DMS 273 treated with DMSO at 0.1 percent for 48 hours (cell line): Measurements from ENCODE around the gene HTR2C.
"Not testable (repeated sequence)": the region's sequence is repeated elsewhere in the genome, so short reads cannot be mapped to it uniquely, and the experiment has no call there.

ENCODE experiments used
- DNase-seq: peaks from one replicate; lab custom pipeline; 2025; lab: John Stamatoyannopoulos, UW

The HTR2C gene

DNA sequence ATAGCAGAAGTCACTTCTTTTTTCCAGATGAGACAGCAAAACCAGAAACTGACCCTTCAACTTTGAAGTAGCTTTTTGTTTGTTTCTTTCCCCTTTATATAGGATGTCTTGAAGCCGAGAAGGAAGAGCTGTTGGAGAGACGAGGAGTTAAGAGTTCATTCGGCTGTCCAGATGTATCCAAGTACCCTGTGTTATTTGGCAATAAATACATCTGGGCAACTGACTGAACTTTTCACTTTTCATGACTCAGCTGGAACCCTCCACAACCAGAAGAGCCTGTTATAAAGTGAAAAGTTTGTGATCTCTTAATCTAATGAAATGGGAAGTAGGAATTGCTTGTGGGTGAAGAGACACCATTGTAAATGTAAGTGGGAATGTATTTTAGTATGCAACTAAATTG lies 131.2 kb downstream of the HTR2C start:
- no peak for DNase-seq

DNA sequence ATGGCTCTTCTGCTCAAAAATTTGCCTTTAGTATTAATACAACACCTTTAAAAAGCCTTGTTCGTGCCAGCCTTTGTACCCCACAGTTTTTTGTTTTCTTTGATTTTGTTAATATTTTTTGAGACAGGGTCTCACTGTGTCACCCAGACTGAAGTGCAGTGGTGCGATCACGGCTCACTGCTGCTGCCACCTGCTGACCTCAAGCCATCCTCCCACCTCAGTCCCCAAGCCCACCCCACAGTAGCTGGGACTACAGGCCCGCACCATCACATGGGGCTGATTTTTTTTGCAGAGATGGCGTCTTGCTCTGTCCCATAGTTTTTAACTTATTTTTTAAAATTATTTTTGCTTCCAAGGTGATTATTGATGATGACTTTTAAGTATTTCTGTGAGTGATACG lies 134.0 kb downstream of the HTR2C start:
- no peak for DNase-seq

DNA sequence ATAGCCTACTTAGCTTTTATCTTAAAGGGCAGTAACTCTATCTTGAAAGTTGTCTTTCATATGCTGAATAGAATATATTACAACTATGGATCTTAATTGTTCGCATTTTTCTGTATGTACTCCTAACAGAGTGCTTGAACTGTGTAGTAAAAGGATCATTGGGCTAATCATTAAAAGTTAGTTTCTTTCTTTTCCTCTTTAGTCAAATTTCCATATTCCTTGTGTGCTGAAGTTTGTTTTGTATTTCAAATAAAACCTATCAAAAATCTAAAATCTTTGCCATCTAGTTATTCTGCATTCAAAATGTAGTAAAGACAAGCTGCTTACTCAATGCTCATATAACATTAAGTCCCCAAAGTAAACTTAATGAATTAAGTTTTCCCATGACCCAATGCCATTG lies 182.7 kb downstream of the HTR2C start:
- DNase-seq, result no peak

DNA sequence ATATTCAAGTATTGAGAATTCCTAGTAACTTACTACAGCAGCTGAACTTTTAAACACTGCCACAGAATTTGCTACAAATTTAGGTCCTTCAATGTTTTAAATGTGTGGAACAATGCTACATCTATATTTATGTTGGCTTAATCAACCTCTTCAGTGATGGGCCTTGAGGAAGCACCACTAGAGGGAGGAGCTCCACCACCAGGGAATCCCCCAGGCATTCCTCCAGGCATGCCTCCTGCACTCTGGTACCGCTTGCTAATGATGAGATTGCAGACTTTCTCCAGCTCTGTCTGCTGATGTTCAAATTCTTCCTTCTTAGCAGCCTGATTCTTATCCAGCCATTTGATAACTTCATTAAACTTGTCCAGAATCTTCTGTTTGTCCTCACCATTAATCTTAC lies 190.8 kb downstream of the HTR2C start:
- no peak for DNase-seq

DNA sequence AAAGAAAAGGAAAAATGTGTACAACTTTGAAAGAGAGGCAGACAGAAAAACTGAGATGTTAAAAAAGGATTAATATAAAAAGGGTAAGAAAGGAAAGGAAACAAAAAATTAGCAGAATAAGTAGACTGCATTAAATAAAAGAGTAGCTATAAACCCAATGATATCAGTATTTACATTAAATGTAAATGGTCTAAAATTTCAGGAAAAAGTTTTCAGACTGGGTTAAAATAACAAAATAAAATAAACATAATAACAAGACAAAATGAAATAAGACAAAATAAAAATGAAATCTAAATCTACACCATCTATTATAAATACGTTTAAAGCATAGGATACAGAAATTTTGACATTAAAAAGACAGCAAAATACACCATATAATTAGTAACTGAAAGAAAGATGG lies 199.0 kb downstream of the HTR2C start:
- no peak for DNase-seq

DNA sequence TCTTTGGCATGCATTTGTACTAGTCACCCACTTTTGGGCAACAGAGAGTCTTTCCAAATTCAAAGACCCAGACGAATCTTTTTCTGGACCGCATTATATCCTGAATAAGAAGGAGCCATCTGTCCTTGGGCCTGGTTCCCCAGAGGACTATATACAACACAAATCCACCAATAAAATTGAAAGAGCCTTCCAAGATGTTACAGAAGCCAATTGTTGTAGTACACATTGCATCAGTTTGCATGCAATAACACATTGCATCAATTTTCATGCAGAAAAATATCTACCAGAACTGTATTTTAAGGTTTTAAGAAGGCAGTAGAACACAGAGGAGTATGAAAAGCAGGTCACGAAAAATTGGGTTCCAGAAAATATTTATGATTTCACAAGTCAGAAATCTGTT lies 203.2 kb downstream of the HTR2C start:
- DNase-seq, result no peak

DNA sequence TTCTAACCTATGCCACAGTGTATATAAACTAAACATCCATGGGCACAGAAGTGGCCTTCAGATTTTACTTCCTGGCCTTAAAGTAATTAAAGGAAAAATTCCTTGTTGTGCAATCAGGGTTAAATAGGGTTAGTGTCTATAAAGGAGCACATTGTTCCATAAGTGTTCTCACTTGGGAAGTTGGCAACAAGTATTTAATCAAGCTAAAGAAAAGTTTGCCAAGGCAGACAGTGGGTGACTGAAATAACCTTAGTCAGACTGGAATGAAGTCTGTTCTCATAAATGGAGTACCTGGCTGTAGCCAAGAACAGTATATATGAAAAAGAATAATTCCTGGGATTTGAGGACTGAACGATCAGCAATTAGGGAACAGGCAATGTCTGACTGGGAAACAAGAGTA lies 213.6 kb downstream of the HTR2C start:
- no peak for DNase-seq

DNA sequence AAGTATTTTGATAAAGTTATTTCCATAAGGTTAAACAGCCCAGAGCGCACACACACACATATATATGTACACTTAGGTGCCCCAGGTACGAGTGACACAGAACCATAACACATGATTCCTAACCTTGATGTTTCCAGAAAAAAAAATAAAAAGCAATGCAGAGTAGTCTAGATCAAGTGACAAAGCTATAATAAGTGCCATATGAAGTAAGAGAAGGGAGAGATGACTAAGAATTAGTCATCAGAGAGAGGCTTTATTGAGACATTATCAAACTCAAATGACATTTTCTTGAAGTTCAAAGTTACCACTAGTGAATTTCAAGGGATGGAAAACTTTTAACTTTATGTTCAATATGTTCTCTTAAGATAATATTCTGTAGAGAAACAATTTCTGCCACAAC lies 215.0 kb downstream of the HTR2C start:
- DNase-seq, result no peak

DNA sequence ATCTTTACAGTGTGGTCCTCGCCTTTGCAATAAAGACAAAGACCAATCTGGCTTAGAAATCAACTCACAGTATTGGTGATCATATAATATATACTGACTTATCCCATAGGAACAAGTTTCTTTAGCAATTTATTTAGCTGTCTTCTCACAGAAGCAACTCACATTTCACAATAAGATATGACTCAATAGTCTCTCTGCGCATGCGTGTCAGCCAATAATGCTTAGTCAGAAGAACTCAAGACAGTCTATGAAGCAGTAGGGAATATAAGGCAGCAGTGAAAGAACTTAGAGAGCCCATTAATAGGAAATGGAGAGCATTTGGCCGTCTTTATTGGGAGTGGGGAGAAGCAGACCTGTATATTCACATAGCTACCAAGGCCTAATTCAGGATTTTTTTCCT lies 216.8 kb downstream of the HTR2C start:
- no peak for DNase-seq

DNA sequence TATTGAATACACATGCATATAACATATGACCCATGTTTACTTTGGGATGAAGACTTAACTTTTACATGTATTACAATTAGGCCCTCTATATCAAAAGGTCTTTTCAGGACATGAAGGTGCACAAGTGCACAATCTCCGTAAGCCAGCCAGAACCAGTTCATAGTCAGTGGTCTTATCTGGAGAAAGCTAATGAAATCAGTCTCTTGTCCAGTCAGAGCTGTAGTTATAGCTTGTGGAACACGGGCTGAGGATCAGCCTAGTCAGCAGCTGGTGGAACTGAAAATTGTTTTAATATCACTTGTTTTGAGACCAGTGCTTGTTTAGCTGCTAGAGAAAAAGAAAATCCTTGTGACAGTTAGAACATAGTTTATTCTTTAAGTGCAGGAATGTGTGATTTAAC lies 235.6 kb downstream of the HTR2C start:
- DNase-seq, result no peak

DNA sequence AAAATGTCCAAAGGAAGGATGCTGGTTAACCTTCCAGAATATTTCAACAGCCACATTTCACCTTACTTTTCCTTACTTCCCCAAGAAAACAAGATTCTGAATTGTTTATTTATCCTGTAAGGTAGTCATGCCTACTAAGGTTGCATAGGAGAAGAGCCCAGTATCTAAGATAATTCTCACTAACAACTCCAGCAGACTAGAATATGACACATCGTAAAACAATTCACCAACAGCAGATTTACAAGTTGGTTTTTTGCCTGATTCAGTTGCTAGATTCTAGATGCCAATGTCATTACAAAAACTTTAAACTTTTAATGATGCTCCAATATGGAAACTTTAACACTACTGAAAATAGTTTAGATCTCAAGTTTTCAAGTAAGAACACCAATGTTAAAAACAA lies 257.2 kb downstream of the HTR2C start:
- DNase-seq, result no peak

DNA sequence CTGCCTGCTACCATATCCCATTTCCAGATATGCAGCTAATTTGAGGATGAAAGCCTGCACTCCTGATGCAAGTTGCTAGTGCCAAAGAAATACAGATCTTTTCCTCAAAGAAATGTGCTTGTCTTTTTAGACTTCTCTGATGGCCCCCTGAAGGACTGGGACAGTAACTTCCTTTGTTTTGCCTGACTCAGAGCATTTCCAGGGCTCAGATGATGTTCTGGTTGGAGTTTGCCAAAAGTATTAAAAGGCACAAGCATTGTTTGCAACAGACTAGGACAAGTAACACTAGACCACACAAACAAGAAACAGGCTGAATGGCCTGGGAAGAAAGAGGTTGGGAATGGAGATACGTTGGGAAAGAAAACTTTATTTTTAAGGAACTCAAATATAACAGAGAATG lies 258.3 kb downstream of the HTR2C start:
- no peak for DNase-seq

DNA sequence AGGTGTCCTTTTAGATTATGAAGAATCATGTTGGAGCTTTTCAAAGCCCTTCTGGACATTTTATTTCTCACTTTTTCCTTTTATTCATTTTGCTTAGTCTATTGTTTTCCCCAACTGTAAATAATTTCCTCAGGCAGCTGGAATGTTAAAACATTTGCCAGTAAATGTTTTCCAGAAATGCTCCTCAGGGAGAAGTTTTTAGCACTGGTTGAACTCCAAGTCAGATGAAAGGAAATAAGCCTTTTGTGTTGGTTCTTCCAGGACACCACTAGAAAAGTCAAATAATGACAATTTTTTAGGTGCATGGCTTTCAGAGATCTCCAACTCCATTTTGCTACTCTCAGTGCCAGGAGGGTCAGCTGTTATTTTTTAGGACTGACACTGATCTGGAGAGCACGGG lies 305.6 kb downstream of the HTR2C start:
- no peak for DNase-seq

DNA sequence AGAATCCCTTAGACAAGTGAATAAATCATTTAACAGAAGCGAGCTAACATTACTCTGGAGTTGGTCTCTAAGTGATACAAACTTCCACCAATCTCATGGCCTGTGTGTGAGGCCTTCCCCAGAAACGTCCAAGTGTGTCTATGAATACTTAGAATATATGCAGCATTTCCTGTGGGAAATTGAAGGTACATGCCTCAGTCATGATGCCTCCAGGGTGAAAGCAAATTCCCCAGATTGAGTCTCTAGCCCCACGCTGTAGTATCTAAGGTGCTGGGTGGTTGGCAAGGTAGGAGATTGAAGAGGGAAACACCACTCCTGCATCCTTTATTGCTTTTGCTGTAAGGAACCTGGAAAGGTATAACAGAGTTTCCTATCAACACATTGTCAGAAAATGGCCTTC lies 319.7 kb downstream of the HTR2C start:
- no peak for DNase-seq

DNA sequence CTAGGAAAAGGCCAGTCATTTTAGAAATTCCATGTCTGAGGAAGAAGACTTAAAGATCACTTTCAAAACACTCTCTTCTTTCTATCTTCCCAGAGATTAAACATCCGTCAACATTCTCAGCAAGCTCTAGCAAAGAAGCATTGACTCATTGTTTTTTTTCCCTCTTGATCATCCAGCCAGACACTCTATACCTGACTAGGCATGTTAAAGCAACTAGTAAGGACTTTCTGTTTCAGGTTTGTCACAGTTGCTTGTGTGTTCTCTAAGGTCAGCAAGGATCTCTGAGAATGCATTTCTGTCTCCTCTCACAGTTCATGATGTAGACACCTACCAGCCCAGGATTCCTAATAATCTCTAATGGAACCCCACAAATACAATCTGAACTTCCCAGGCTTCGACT lies 321.4 kb downstream of the HTR2C start:
- no peak for DNase-seq

DNA sequence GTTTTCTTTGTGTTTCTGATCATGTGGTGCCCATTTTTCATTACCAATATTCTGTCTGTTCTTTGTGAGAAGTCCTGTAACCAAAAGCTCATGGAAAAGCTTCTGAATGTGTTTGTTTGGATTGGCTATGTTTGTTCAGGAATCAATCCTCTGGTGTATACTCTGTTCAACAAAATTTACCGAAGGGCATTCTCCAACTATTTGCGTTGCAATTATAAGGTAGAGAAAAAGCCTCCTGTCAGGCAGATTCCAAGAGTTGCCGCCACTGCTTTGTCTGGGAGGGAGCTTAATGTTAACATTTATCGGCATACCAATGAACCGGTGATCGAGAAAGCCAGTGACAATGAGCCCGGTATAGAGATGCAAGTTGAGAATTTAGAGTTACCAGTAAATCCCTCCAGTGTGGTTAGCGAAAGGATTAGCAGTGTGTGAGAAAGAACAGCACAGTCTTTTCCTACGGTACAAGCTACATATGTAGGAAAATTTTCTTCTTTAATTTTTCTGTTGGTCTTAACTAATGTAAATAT lies 323.2 kb downstream of the HTR2C start:
- no peak for DNase-seq

DNA sequence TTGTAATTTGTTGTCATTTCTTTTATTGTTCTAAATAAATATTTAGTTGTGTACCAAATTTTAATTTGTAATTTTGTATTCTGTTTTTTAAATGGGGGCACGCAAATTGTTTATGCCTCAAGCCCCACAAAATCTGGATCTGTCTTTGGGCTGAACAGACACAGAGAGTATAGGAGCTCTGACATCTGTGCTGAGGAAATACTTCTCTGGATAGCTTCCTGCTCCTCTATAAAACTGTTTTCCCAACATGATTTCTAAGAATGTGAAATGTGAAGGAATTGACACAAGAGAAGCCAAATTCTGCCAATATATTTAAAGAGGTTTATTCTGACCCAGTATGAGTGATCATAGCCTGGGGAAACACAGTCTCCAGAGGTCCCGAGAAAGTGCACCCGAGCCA lies 340.5 kb downstream of the HTR2C start:
- DNase-seq, result no peak

DNA sequence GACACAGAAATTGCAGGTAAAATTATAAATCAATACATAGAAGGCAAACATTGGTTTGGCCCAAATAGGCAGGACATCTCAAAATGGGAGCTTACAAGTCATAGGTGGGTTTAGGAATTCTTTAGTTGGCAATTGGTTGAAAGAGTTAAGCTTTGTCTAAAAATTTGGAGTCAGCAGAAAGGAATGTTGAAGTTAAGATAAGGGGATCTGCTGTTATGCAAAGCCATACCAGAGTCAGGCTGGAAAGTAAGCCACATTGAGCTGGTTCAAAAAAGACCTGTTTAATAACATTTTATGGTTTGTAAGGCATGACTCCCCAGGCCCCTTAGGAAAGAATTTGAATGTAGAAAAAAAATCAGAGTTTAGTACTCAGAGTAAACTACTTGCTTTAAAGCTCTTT lies 341.0 kb downstream of the HTR2C start:
- no peak for DNase-seq

DNA sequence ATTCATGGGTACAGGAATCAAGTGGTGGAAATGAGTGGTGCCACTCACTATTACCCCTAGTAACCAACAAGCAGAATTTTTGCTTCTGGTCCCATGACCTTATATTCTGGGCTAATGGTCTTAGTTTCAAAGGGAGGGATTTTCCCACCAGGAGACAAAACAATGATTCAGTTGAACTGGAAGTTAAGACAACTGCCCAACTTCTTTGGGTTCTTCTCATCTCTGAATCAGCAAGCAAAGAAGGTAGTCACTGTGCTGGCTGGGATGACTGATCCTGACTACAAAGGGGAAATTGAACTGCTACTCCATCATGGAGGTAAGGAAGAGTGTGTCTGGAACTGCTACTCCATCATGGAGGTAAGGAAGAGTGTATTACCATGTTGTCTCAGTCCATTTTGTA lies 346.3 kb downstream of the HTR2C start:
- DNase-seq, result no peak

DNA sequence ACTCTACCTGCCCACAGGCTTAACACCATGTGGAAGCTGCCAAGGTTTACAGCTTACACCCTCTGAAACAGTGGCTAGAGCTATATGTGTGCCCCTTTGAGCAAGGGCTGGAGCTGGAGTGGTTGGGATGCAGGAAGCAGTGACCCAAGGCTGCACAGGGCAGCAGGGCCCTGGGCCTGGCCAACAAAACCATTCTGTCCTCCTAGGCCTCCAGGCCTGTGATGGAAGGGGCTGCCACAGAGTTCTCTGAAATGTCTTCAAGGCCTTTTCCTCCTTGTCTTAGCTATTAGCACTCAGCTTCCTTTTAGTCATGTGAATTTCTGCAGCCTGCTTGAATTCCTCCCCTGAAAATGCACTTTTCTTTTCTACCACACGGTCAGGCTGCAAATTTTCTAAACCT lies 348.7 kb downstream of the HTR2C start:
- DNase-seq, result no peak

DNA sequence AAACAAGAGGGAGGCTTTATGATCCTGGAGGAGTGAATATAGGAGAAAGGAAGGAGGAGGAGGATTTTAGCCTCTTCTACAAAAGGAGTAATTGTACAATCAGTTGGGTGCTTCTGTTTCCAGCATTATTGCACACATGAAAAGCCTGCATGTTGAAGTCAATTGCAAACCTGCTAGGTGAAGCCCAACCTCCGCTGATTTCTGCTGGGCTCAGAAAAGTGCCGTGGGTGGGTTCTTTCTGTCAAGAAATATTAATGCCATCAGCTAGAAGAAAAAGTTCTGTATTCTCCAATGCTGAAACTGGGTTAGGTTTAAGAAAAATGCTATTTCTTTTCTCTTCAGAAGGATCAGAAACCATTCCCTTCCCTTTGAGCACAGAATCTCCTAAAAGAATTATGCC lies 349.4 kb downstream of the HTR2C start:
- DNase-seq, result not testable (repeated sequence)

DNA sequence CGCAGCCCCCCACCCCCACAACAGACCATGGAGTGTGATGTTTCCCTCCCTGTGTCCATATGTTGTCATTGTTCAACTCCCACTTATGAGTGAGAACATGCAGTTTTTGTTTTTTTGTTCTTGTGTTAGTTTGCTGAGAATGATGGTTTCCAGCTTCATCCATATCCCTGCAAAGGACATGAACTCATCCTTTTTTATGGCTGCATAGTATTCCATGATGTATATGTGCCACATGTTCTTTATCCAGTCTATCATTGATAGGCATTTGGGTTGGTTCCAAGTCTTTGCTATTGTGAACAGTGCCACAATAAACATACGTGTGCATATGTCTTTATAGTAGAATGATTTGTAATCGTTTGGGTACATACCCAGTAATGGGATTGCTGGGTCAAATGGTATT lies 353.2 kb downstream of the HTR2C start:
- DNase-seq, result not testable (repeated sequence)

DNA sequence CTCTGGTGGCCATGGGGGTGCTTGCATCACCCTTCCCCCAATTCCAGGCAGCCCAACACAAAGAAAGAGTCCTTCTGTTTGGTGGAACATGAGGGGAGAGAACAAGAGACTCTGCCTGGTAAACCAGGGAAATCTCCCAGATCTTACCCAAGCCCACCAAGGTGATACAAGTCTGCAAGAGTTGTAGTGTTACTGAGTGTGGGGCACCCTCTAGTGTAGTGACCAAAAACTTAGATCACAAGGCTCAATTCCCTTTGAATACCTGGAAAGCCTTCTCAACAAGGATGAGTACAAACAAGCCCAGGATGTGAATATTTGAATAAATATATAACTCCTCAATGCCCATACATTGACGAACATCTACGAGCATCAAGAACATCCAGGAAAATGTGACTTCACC lies 368.8 kb downstream of the HTR2C start:
- DNase-seq, result no peak
